H9 (cell line): ENCODE results near the gene GPBAR1. TPM values are rescaled to one million over a fixed set of nuclear protein-coding genes. Genes with fewer than 3 reads are reported as not detected.

ENCODE experiments used
- DNase-seq: peaks from one replicate; pipeline ENCODE4 v3.0.0-alpha.2; 2017
- H2AFZ ChIP-seq: one replicate; pipeline ENCODE4 v1.6.1; 2013; ENCODE audit warnings: mild to moderate bottlenecking, low read length, control low read depth, moderate library complexity
- H2AK5ac ChIP-seq: 2 replicates; pipeline ENCODE4 v1.6.1; 2013; ENCODE audit warnings: low read length, control low read depth, mixed read lengths; ENCODE audit not compliant: insufficient read length
- H2BK120ac ChIP-seq: one replicate; pipeline ENCODE4 v1.6.1; 2013; ENCODE audit warnings: low read depth, mild to moderate bottlenecking, low read length, control low read depth, inconsistent platforms; ENCODE audit not compliant: poor library complexity, severe bottlenecking
- H2BK12ac ChIP-seq: 2 replicates; pipeline ENCODE4 v1.6.1; 2013; ENCODE audit warnings: low read length, control low read depth, mixed read lengths, low read depth; ENCODE audit not compliant: insufficient read length
- H2BK15ac ChIP-seq: 2 replicates; pipeline ENCODE4 v1.6.1; 2013; ENCODE audit warnings: low read depth, low read length, control low read depth
- H2BK20ac ChIP-seq: one replicate; pipeline ENCODE4 v1.6.1; 2013; ENCODE audit warnings: low read depth, mild to moderate bottlenecking, low read length, control low read depth, inconsistent platforms; ENCODE audit not compliant: poor library complexity, severe bottlenecking
- H2BK5ac ChIP-seq: 2 replicates; pipeline ENCODE4 v1.6.1; 2013; ENCODE audit warnings: low read length, control low read depth, mixed read lengths; ENCODE audit not compliant: insufficient read length
- H3K14ac ChIP-seq: 2 replicates; pipeline ENCODE4 v1.6.1; 2013; ENCODE audit warnings: low read length, control low read depth; ENCODE audit not compliant: insufficient read depth
- H3K18ac ChIP-seq: 2 replicates; pipeline ENCODE4 v1.6.1; 2013; ENCODE audit warnings: low read depth, mild to moderate bottlenecking, mixed read lengths, low read length, control low read depth; ENCODE audit not compliant: insufficient read length
- H3K23ac ChIP-seq: 2 replicates; pipeline ENCODE4 v1.6.1; 2013; ENCODE audit warnings: low read length, control low read depth, mixed read lengths, low read depth; ENCODE audit not compliant: insufficient read length
- H3K23me2 ChIP-seq: 2 replicates; pipeline ENCODE4 v1.6.1; 2013; ENCODE audit warnings: low read depth, mild to moderate bottlenecking, mixed read lengths, low read length, control low read depth; ENCODE audit not compliant: insufficient read length, poor library complexity, severe bottlenecking
- H3K27ac ChIP-seq: 2 replicates; pipeline ENCODE4 v1.5.1; 2013; ENCODE audit warnings: low read length, control low read depth, mixed read lengths, low read depth; ENCODE audit not compliant: insufficient read length
- H3K27me3 ChIP-seq: 2 replicates; pipeline ENCODE4 v1.6.1; 2013; ENCODE audit warnings: low read length, control low read depth, inconsistent platforms; ENCODE audit not compliant: insufficient read depth
- H3K4ac ChIP-seq: 2 replicates; pipeline ENCODE4 v1.6.1; 2013; ENCODE audit warnings: low read depth, mild to moderate bottlenecking, control low read depth, inconsistent platforms, low read length, moderate library complexity
- H3K4me1 ChIP-seq: 2 replicates; pipeline ENCODE4 v1.6.1; 2013; ENCODE audit warnings: low read length, control low read depth, inconsistent platforms; ENCODE audit not compliant: insufficient read depth
- H3K4me2 ChIP-seq: 2 replicates; pipeline ENCODE4 v1.6.1; 2013; ENCODE audit warnings: low read length, control low read depth, mixed read lengths; ENCODE audit not compliant: insufficient read length, insufficient read depth
- H3K56ac ChIP-seq: 2 replicates; pipeline ENCODE4 v1.6.1; 2013; ENCODE audit warnings: low read depth, mild to moderate bottlenecking, mixed read lengths, low read length, control low read depth; ENCODE audit not compliant: insufficient read length
- H3K79me1 ChIP-seq: 2 replicates; pipeline ENCODE4 v1.6.1; 2013; ENCODE audit warnings: low read depth, mild to moderate bottlenecking, moderate library complexity, low read length, control low read depth, inconsistent platforms; ENCODE audit not compliant: insufficient read depth, poor library complexity, severe bottlenecking
- H3K79me2 ChIP-seq: 2 replicates; pipeline ENCODE4 v1.6.1; 2013; ENCODE audit warnings: low read length, control low read depth, inconsistent platforms; ENCODE audit not compliant: insufficient read depth
- H3K9ac ChIP-seq: 2 replicates; pipeline ENCODE4 v1.6.1; 2013; ENCODE audit warnings: low read length, control low read depth, mixed read lengths; ENCODE audit not compliant: insufficient read length; ENCODE audit errors: extremely low read depth
- H3K9me3 ChIP-seq: one replicate; pipeline ENCODE4 v1.6.1; 2013; ENCODE audit warnings: low read depth, low read length, inconsistent platforms; ENCODE audit not compliant: control insufficient read depth
- H3T11ph ChIP-seq: one replicate; pipeline ENCODE4 v1.6.1; 2013; ENCODE audit warnings: mild to moderate bottlenecking, low read length, control low read depth, inconsistent platforms
- H4K20me1 ChIP-seq: one replicate; pipeline ENCODE4 v1.6.1; 2013; ENCODE audit not compliant: control insufficient read depth, insufficient read length, insufficient read depth
- H4K5ac ChIP-seq: 2 replicates; pipeline ENCODE4 v1.6.1; 2013; ENCODE audit warnings: low read depth, mild to moderate bottlenecking, mixed read lengths, low read length, control low read depth; ENCODE audit not compliant: insufficient read length
- H4K8ac ChIP-seq: replicated peaks from 2 replicates; pipeline ENCODE4 v1.6.1; 2013; ENCODE audit warnings: low read length, control low read depth, mixed read lengths, low read depth; ENCODE audit not compliant: insufficient read length
- H4K91ac ChIP-seq: 2 replicates; pipeline ENCODE4 v1.6.1; 2013; ENCODE audit warnings: low read depth, mild to moderate bottlenecking, moderate library complexity, mixed read lengths, low read length, control low read depth; ENCODE audit not compliant: insufficient read length
- H3K27ac Mint-ChIP-seq, 3 experiments: 2 replicates in 2 of 3; 3 replicates in 1 of 3; pipeline ENCODE4 v1.8.0; 2020 to 2021; ENCODE audit warnings: mixed read lengths in 3 of 3, mild to moderate bottlenecking in 1 of 3, moderate library complexity in 1 of 3
- H3K27me3 Mint-ChIP-seq: 2 replicates; pipeline ENCODE4 v1.8.0; 2021; ENCODE audit warnings: low read depth, mild to moderate bottlenecking, moderate library complexity, mixed read lengths
- H3K36me3 Mint-ChIP-seq, 3 experiments: 2 replicates in 2 of 3; 3 replicates in 1 of 3; pipeline ENCODE4 v1.8.0; 2020 to 2021; ENCODE audit warnings: low read depth in 3 of 3, mixed read lengths in 3 of 3; ENCODE audit not compliant: insufficient read depth in 1 of 3
- H3K4me1 Mint-ChIP-seq, 2 experiments: 2 replicates each; pipeline ENCODE4 v1.8.0; 2020; ENCODE audit warnings: mixed read lengths in 2 of 2
- H3K4me3 Mint-ChIP-seq, 2 experiments: 2 replicates in 1 of 2; 3 replicates in 1 of 2; pipeline ENCODE4 v1.8.0; 2020 to 2021; ENCODE audit warnings: mild to moderate bottlenecking in 2 of 2, mixed read lengths in 2 of 2, moderate library complexity in 1 of 2
- H3K9me3 Mint-ChIP-seq, 2 experiments: 2 replicates in 1 of 2; 3 replicates in 1 of 2; pipeline ENCODE4 v1.8.0; 2020; ENCODE audit warnings: mild to moderate bottlenecking in 2 of 2, mixed read lengths in 2 of 2, moderate library complexity in 1 of 2
- CTCF ChIP-seq: fragments of 200-600 bp; sonication (generic); conservative IDR thresholded peaks from 3 replicates; pipeline ENCODE4 v1.8.0; 2021; ENCODE audit warnings: antibody characterized with exemption, mild to moderate bottlenecking
- WGBS: extraction: QIAGEN DNeasy Blood & Tissue Kit; methylation state at CpG from one replicate; pipeline ENCODE4 v1.1.7; 2013; ENCODE audit warnings: missing lambda C conversion rate, low lambda C conversion rate, mixed read lengths; ENCODE audit not compliant: insufficient read length; ENCODE audit errors: extremely low coverage; 5-methylcytosine and 5-hydroxymethylcytosine counted together
- total RNA-seq: library from RNA; stranded (reverse); gene quantifications from 2 replicates; pipeline ENCODE4 v1.2.1, GENCODE V29; 2021

GPBAR1 gene
- total RNA-seq, 1 experiment from 2014 or later, result 0.44 TPM

DNA sequence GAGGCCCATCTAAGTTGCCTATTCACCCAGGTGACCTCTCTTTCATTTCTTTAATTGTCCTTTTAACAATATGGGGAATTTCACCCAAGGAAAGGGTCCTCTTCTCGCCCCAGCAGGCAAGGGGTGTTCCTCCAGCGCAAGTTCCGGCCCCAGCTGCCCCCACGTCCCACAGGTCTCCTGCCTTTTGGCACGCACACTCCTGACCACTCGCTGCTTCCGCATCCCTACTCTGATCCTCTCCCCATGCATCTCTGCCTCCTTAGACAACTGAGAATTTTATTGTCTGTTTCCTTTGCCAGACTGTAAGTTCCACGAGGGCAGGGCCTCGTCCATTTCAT lies 44.5 kb upstream of the GPBAR1 start:
- Mint-ChIP-seq H3K27ac (peak overlapping the region in 2 of 3 experiments; percentile 11 to 93; a peak in 3 of 7 replicates), H3K9me3 (no peaks in the 10 kb centered on the region), H3K4me1 (peaks cover 34% of the 10 kb centered on the region in 2 experiments), H3K4me3 (peak overlapping the region; percentile 85 to 91), H3K36me3 (peaks cover 0 to 13% (median 9%) of the 10 kb centered on the region in 3 experiments; a peak in 5 of 7 replicates), H3K27me3 (peaks cover 1% of the 10 kb centered on the region; the same call in 1 of the 2 replicates)
- H4K91ac ChIP-seq, result no peak overlapping the region
- no CpG with 5 or more reads among the region's 9 CpGs for WGBS
- no peak overlapping the region for H2BK20ac ChIP-seq
- H3K56ac ChIP-seq, result no peak overlapping the region
- H3K27me3 ChIP-seq, result no peaks in the 10 kb centered on the region
- H3T11ph ChIP-seq, result no peak overlapping the region
- peaks cover 7% of the 10 kb centered on the region for H3K79me1 ChIP-seq
- H2BK15ac ChIP-seq, result no peak overlapping the region
- H3K4ac ChIP-seq, result no peak overlapping the region
- peaks cover 11% of the 10 kb centered on the region for H3K23me2 ChIP-seq
- no peak for DNase-seq
- no peaks in the 10 kb centered on the region for H4K20me1 ChIP-seq
- no peak overlapping the region for H3K27ac ChIP-seq
- H3K4me1 ChIP-seq, result 0 out of 2 replicates have a peak, but pooled peaks cover 7% of the 10 kb centered on the region
- no peak overlapping the region for H3K18ac ChIP-seq
- H2AFZ ChIP-seq, result no peak overlapping the region
- no peaks in the 10 kb centered on the region for H3K9me3 ChIP-seq
- H3K4me2 ChIP-seq, result peak overlapping the region; percentile 87
- H3K14ac ChIP-seq, result no peak overlapping the region
- no peak overlapping the region for H2AK5ac ChIP-seq
- H3K9ac ChIP-seq, result no peak overlapping the region
- H2BK120ac ChIP-seq, result no peak overlapping the region
- no peak for TF ChIP-seq CTCF
- no peak overlapping the region for H2BK5ac ChIP-seq
- no peak overlapping the region for H3K23ac ChIP-seq
- H4K5ac ChIP-seq, result no peak overlapping the region
- no peak overlapping the region for H4K8ac ChIP-seq
- H3K79me2 ChIP-seq, result peaks cover 31% of the 10 kb centered on the region; the same call in 1 of the 2 replicates
- H2BK12ac ChIP-seq, result no peak overlapping the region
